Testis (tissue), 3 donors: ENCODE results near the gene TBC1D22A. TPM values are rescaled to one million over a fixed set of nuclear protein-coding genes. Genes with fewer than 3 reads are reported as not detected.

Experiments used
- DNase-seq: peaks from one replicate; pipeline ENCODE4 v3.0.0-alpha.2; 2019
- H3K27ac ChIP-seq, 2 donors: fragments of 200-600 bp; sonication (generic); one replicate each; pipeline ENCODE4 v1.5.1; 2019
- H3K27me3 ChIP-seq: fragments of 200-600 bp; sonication (generic); one replicate; pipeline ENCODE4 v1.5.1; 2019
- H3K36me3 ChIP-seq: fragments of 200-600 bp; sonication (generic); one replicate; pipeline ENCODE4 v1.5.1; 2017; ENCODE audit warnings: low read depth; ENCODE audit errors: missing control alignments
- H3K4me1 ChIP-seq: fragments of 200-600 bp; sonication (generic); one replicate; pipeline ENCODE4 v1.5.1; 2019
- H3K4me3 ChIP-seq, 2 donors: fragments of 200-600 bp; sonication (generic); one replicate each; pipeline ENCODE4 v1.5.1; 2017 to 2019
- H3K9me3 ChIP-seq: fragments of 200-600 bp; sonication (generic); one replicate; pipeline ENCODE4 v1.5.1; 2017
- CTCF ChIP-seq, 3 experiments: fragments of 450-650 bp in 2 of 3; fragments of 200-600 bp in 1 of 3; sonication (generic) in 1 of 3; IDR thresholded peaks; one replicate each; pipeline ENCODE4 v1.5.1; 2016 to 2019; ENCODE audit warnings: antibody characterized with exemption in 3 of 3, mild to moderate bottlenecking in 2 of 3, moderate library complexity in 1 of 3
- POLR2A ChIP-seq: fragments of 450-650 bp; IDR thresholded peaks from one replicate; pipeline ENCODE4 v1.6.1; 2017; ENCODE audit warnings: antibody characterized with exemption, mild to moderate bottlenecking, moderate library complexity
- WGBS, 2 donors: methylation state at CpG; one replicate each; pipeline ENCODE4 v1.1.5; 2018; 5-methylcytosine and 5-hydroxymethylcytosine counted together
- intact Hi-C: fragments of 100-400 bp; cut with DNase I; formaldehyde crosslinking; loops from one replicate; pipeline ENCODE4 v1.15.1; 2023; ENCODE audit warnings: low total_unique reads
- polyA plus RNA-seq: library from polyadenylated mRNA; stranded (reverse); fragments of 350-450 nt; fragmentation: Illumina TruSeq; extraction: RNeasy Lipid Tissue Mini Kit (QIAGEN cat#74804); gene quantifications from one replicate; pipeline ENCODE4 v1.2.3, GENCODE V29; 2014; ENCODE audit warnings: low read depth, low replicate concordance; ENCODE audit not compliant: insufficient read depth
- total RNA-seq, 2 donors: library from RNA; depleted of rRNA; stranded (reverse); fragments of >200 nt; gene quantifications; one replicate each; pipeline ENCODE4 v1.2.3, GENCODE V29; 2016

The TBC1D22A gene
- total and polyA plus RNA-seq, 3 donors from 2014 or later, result 16.6 to 32.8 (median 28.5) TPM

- H3K4me3 ChIP-seq, result no peak overlapping the region
- 85 to 97% methylated on average over 1 to 10 of the region's 10 CpGs for WGBS, 2 donors
- TF ChIP-seq POLR2A, result no peak
- TF ChIP-seq CTCF (IDR thresholded peaks at IDR 0.05), result no peak
- H3K36me3 ChIP-seq, result no peaks in the 10 kb centered on the region
- H3K27ac ChIP-seq, result no peak overlapping the region
- H3K27me3 ChIP-seq, result no peaks in the 10 kb centered on the region
- no peaks in the 10 kb centered on the region for H3K9me3 ChIP-seq
- H3K4me1 ChIP-seq, result peaks cover 4% of the 10 kb centered on the region
- no peak for DNase-seq
- intact Hi-C loops, result no loop called here
Observed at GRCh38 chr22:47151490-47151889, 389.0 kb downstream of the TBC1D22A start.

GRCh38 chr22:47152236-47152635 lies 389.8 kb downstream of the TBC1D22A start:
- TF ChIP-seq POLR2A (no peak), CTCF (IDR thresholded peaks at IDR 0.05) (no peak)
- intact Hi-C loops, result no loop called here
- no peaks in the 10 kb centered on the region for H3K36me3 ChIP-seq

DNA sequence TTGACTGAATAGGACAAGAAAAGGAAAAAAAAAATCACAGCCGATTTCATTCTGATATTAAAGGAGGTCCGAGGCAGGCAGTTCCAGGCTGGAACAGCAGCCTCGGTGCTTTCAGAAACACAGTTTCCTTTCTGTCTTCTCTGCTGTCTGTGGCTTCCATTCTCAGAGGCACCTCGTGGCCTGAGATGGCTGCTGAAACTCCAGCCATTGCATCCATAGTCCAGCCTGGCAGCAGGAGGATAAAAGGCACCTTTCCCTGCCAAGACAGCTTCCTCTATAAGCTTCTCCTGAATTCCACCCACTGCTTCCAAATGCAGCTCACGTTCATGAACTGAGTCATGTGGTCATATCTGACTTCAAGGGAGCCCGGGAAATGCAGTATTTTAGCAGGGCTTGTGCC lies 390.5 kb downstream of the TBC1D22A start:
- no peaks in the 10 kb centered on the region for H3K9me3 ChIP-seq
- H3K27ac ChIP-seq, result no peak overlapping the region
- 44 to 62% methylated on average over 6 of the region's 6 CpGs for WGBS, 2 donors
- no peak for TF ChIP-seq CTCF (IDR thresholded peaks at IDR 0.05)
- TF ChIP-seq POLR2A, result no peak
- intact Hi-C loops, result no loop called here
- no peaks in the 10 kb centered on the region for H3K36me3 ChIP-seq
- H3K4me1 ChIP-seq, result peaks cover 4% of the 10 kb centered on the region
- H3K4me3 ChIP-seq, result no peak overlapping the region
- no peak for DNase-seq
- no peaks in the 10 kb centered on the region for H3K27me3 ChIP-seq

More at GRCh38 chr22:47152236-47152635, 389.8 kb downstream of the TBC1D22A start:
- Histone ChIP-seq H3K27me3 (no peaks in the 10 kb centered on the region), H3K4me3 (no peak overlapping the region), H3K27ac (no peak overlapping the region), H3K4me1 (peaks cover 4% of the 10 kb centered on the region), H3K9me3 (no peaks in the 10 kb centered on the region)
- WGBS, 2 donors, result 91 to 93% methylated on average over 15 to 17 of the region's 17 CpGs
- no peak for DNase-seq

DNA sequence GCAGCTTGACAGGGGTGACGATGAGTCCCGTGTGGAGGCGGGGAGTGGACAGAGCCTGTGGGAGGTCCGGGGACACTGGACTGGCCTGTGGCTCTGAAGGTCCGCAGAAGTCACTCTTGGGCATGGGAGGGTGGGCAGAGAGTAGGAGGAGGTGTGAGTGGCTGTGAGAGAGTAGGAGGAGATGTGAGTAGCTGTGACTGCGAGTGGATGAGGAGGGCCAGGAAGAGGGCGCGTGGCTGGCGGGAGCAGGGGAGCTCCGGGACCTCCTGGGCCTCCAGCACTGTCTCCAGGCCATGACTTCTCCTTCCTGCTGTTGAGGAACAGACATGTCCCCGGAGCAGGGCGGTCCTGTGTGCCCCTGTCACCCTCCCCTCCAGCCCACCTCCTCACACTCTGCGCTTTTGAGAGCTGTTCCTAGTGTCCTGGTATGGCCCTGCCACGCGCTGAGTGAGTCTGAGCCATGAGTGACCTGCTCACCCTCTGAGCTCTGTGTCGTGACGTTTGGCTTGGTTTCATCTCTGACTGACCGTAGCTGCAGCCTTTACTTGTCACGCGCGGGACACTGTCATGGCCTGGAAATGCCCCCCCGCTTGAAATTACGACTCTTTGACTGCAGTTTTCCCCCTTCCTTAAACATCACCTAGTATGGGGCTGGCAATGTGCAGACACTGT lies 391.5 kb downstream of the TBC1D22A start:
- peak; percentile 22 for DNase-seq
- TF ChIP-seq POLR2A (no peak), CTCF (IDR thresholded peaks at IDR 0.05) (no peak)
- intact Hi-C loops, result no loop called here
- H3K27ac ChIP-seq, result peak overlapping the region in 1 of 2 donors; percentile 21
- H3K36me3 ChIP-seq, result no peaks in the 10 kb centered on the region
- H3K27me3 ChIP-seq, result no peaks in the 10 kb centered on the region
- 65 to 82% methylated on average over 22 to 23 of the region's 23 CpGs for WGBS, 2 donors
- H3K4me3 ChIP-seq, result no peak overlapping the region
- peaks cover 4% of the 10 kb centered on the region for H3K4me1 ChIP-seq
- H3K9me3 ChIP-seq, result no peaks in the 10 kb centered on the region

DNA sequence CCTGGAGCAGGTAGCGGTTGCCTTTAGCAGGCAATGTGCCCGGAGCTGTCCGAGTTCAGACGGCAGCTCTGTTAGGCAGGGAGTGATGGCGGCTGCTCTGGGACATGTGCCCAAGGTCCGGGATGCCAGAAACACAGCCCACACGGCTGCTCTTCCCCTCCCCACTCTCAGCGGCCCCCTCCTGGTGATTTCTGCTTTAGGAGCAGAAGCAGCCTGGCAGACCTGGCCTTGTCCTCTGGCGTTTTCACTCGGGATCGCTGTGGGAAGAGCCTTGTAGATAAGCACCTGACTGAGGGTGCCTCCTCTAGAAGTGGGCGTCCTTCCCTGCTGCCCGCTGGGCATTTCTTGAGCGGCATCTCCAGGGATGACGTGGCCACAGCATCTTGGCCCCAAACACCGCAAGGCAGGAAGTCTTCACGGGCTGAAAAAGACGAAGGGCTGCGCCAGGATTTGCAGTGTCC lies 392.2 kb downstream of the TBC1D22A start:
- Histone ChIP-seq H3K4me3 (no peak overlapping the region), H3K4me1 (peaks cover 4% of the 10 kb centered on the region), H3K36me3 (no peaks in the 10 kb centered on the region), H3K27me3 (no peaks in the 10 kb centered on the region), H3K9me3 (no peaks in the 10 kb centered on the region), H3K27ac (peak overlapping the region in 1 of 2 donors; percentile 21)
- TF ChIP-seq POLR2A (no peak), CTCF (IDR thresholded peaks at IDR 0.05) (peak in 1 of 3 experiments; percentile 21)
- WGBS, 2 donors, result 18 to 76% methylated on average over 13 to 19 of the region's 19 CpGs
- intact Hi-C loops, result no loop called here
- peak; percentile 86 for DNase-seq
